HCT116 (cell line): ENCODE measurements around the gene GALNT17. TPM values are rescaled to one million over a fixed set of nuclear protein-coding genes. Genes with fewer than 3 reads are reported as not detected.

Experiments
- ATAC-seq: fragments of 200-7000 bp; cut with Tn5 transposase; 2 replicates; pipeline ENCODE4 v1.9.1; 2020; ENCODE audit warnings: mild to moderate bottlenecking, moderate library complexity
- BruUV-seq: library from RNA; stranded (reverse); fragments of 400-500 nt; replicated peaks from 2 replicates; lab custom pipeline; 2021; lab: Mats Ljungman, UMichigan
- CTCF ChIA-PET: fragments of 300-600 bp; sonication (Branson Sonifier 250); formaldehyde crosslinking; loops from one replicate; lab custom pipeline; 2021; ENCODE audit warnings: antibody characterized with exemption; lab: Charles Lee
- POLR2A ChIA-PET: fragments of 300-600, 350-600 bp; sonication (Branson Sonifier 250); formaldehyde crosslinking; loops from one replicate; lab custom pipeline; 2021; ENCODE audit warnings: antibody characterized with exemption; lab: Charles Lee
- RAD21 ChIA-PET, 2 experiments: fragments of 300-600 bp; sonication (Branson Sonifier 250); formaldehyde crosslinking; loops; one replicate each; lab custom pipeline; 2023; ENCODE audit warnings: low total read pairs in 2 of 2; ENCODE audit not compliant: uncharacterized antibody in 2 of 2, unreplicated experiment in 2 of 2, low non-redundant PET in 1 of 2; lab: Charles Lee
- DNase-seq: peaks from one replicate; pipeline ENCODE4 v3.0.0-alpha.2; 2010; ENCODE audit warnings: low read depth, low spot score
- H2AFZ ChIP-seq: fragments of 200-600 bp; shearing (Covaris generic), sonication (generic); 2 replicates; pipeline ENCODE4 v1.6.1; 2017; ENCODE audit warnings: low read depth, mixed run types, mixed read lengths, antibody characterized with exemption, low read length; ENCODE audit not compliant: poor library complexity, severe bottlenecking
- H3K27ac ChIP-seq: 2 replicates; pipeline ENCODE4 v1.5.1; 2012; ENCODE audit warnings: low read depth, low read length
- H3K27me3 ChIP-seq: fragments of 200-600 bp; sonication (generic); 2 replicates; pipeline ENCODE4 v1.6.1; 2016; ENCODE audit warnings: mixed run types, low read length, mixed read lengths; ENCODE audit not compliant: insufficient read depth
- H3K36me3 ChIP-seq, 2 experiments: fragments of 200-500 bp in 1 of 2; fragments of 200-600 bp in 1 of 2; sonication (Bioruptor generic) in 1 of 2; sonication (generic) in 1 of 2; 2 replicates each; pipeline versions ENCODE4 v1.5.1 to v1.6.1; 2014 to 2016; ENCODE audit warnings: low read length in 2 of 2, inconsistent platforms in 1 of 2, mixed read lengths in 1 of 2, mixed run types in 1 of 2; ENCODE audit not compliant: insufficient read depth in 2 of 2, control insufficient read depth in 1 of 2
- H3K4me1 ChIP-seq, 2 experiments: fragments of 200-600 bp in 1 of 2; sonication (generic) in 1 of 2; 2 replicates each; pipeline versions ENCODE4 v1.5.1 to v1.6.1; 2012 to 2017; ENCODE audit warnings: low read length in 2 of 2, inconsistent platforms in 1 of 2, mild to moderate bottlenecking in 1 of 2, mixed read lengths in 1 of 2, mixed run types in 1 of 2, moderate library complexity in 1 of 2; ENCODE audit not compliant: insufficient read depth in 2 of 2, control insufficient read depth in 1 of 2
- H3K4me2 ChIP-seq: fragments of 200-600 bp; sonication (generic); 2 replicates; pipeline ENCODE4 v1.6.1; 2017; ENCODE audit warnings: mixed run types, low read length, mixed read lengths
- H3K4me3 ChIP-seq, 2 experiments: fragments of 200-600 bp in 1 of 2; sonication (generic) in 1 of 2; replicated peaks in 1 of 2; 2 replicates each; pipeline ENCODE4 v1.5.1; 2011 to 2016; ENCODE audit warnings: low read length in 2 of 2, control low read depth in 1 of 2, low read depth in 1 of 2, mild to moderate bottlenecking in 1 of 2, mixed read lengths in 1 of 2, mixed run types in 1 of 2
- H3K79me2 ChIP-seq: fragments of 200-600 bp; sonication (generic); 2 replicates; pipeline ENCODE4 v1.6.1; 2017; ENCODE audit warnings: mild to moderate bottlenecking, mixed run types, low read length, moderate library complexity, mixed read lengths; ENCODE audit not compliant: insufficient read depth
- H3K9ac ChIP-seq: fragments of 200-600 bp; sonication (generic); 2 replicates; pipeline ENCODE4 v1.6.1; 2016; ENCODE audit warnings: low read length, mixed read lengths
- H3K9me2 ChIP-seq: fragments of 200-600 bp; sonication (generic), shearing (Covaris generic); 2 replicates; pipeline ENCODE4 v1.6.1; 2017; ENCODE audit warnings: mixed run types, mild to moderate bottlenecking, moderate library complexity; ENCODE audit not compliant: insufficient read depth
- H3K9me3 ChIP-seq, 2 experiments: fragments of 200-500 bp in 1 of 2; fragments of 200-600 bp in 1 of 2; sonication (Bioruptor generic) in 1 of 2; sonication (generic) in 1 of 2; 2 replicates each; pipeline ENCODE4 v1.6.1; 2014 to 2017; ENCODE audit warnings: low read length in 2 of 2, mixed read lengths in 2 of 2, inconsistent platforms in 1 of 2, low read depth in 1 of 2, mild to moderate bottlenecking in 1 of 2, mixed run types in 1 of 2, moderate library complexity in 1 of 2; ENCODE audit not compliant: control insufficient read depth in 1 of 2, insufficient read depth in 1 of 2
- H4K20me1 ChIP-seq: fragments of 200-600 bp; sonication (generic), shearing (Covaris generic); 2 replicates; pipeline ENCODE4 v1.6.1; 2017; ENCODE audit warnings: mixed run types, mild to moderate bottlenecking, moderate library complexity; ENCODE audit not compliant: insufficient read depth
- CBX3 ChIP-seq: IDR thresholded peaks from 2 replicates; pipeline ENCODE4 v1.6.1; 2012; ENCODE audit warnings: low read depth
- CTCF ChIP-seq, 3 experiments: fragments of 200-600 bp in 1 of 3; sonication (generic) in 1 of 3; IDR thresholded peaks in 2 of 3; conservative IDR thresholded peaks in 1 of 3; 2 replicates each; pipeline ENCODE4 v1.5.1; 2012 to 2017; ENCODE audit warnings: low read depth in 2 of 3, low read length in 2 of 3, antibody characterized with exemption in 1 of 3, borderline replicate concordance in 1 of 3, control low read depth in 1 of 3, mild to moderate bottlenecking in 1 of 3, mixed read lengths in 1 of 3, mixed run types in 1 of 3, moderate library complexity in 1 of 3; ENCODE audit not compliant: insufficient read depth in 1 of 3
- EZH2phosphoT487 ChIP-seq: fragments of 200-600 bp; IDR thresholded peaks from 2 replicates; pipeline ENCODE4 v1.6.1; 2018; ENCODE audit warnings: antibody characterized with exemption, borderline replicate concordance
- POLR2AphosphoS5 ChIP-seq: IDR thresholded peaks from 2 replicates; pipeline ENCODE4 v1.6.1; 2011; ENCODE audit warnings: mild to moderate bottlenecking, low read depth, low read length, moderate library complexity
- SP1 ChIP-seq: IDR thresholded peaks from 2 replicates; pipeline ENCODE4 v1.6.1; 2012; ENCODE audit warnings: low read depth
- SRF ChIP-seq: IDR thresholded peaks from 2 replicates; pipeline ENCODE4 v1.6.1; 2012; ENCODE audit warnings: low read depth
- YY1 ChIP-seq: IDR thresholded peaks from 2 replicates; pipeline ENCODE4 v1.6.1; 2011; ENCODE audit warnings: low read length, low read depth, moderate library complexity, mild to moderate bottlenecking; ENCODE audit not compliant: insufficient replicate concordance; ENCODE audit errors: extremely low read depth
- ZFX ChIP-seq: fragments of 450-650 bp; IDR thresholded peaks from 2 replicates; pipeline ENCODE4 v1.6.1; 2017
- intact Hi-C: fragments of 100-400 bp; cut with micrococcal nuclease; formaldehyde crosslinking; loops from 2 replicates; pipeline ENCODE4 v1.10.0; 2022
- total RNA-seq: library from RNA; stranded (reverse); gene quantifications from one replicate; pipeline ENCODE4 v1.2.1, GENCODE V29; 2021; ENCODE audit not compliant: unreplicated experiment

Gene GALNT17
- total RNA-seq, 1 experiment from 2014 or later = not detected

- Histone ChIP-seq H3K4me2 (no peak overlapping the region), H2AFZ (no peak overlapping the region), H3K4me3 (no peak overlapping the region), H3K27ac (no peak overlapping the region), H3K36me3 (no peaks in the 10 kb centered on the region), H3K9ac (no peak overlapping the region), H4K20me1 (no peaks in the 10 kb centered on the region), H3K27me3 (no peaks in the 10 kb centered on the region), H3K9me2 (no peaks in the 10 kb centered on the region), H3K4me1 (no peaks in the 10 kb centered on the region), H3K79me2 (no peaks in the 10 kb centered on the region), H3K9me3 (peaks cover 3 to 12% of the 10 kb centered on the region in 2 experiments; a peak in 2 of 4 replicates)
- RAD21 ChIA-PET = no interaction called here
- intact Hi-C loops = no loop called here
- no TSS peak for BruUV-seq
- ATAC-seq (no peak), DNase-seq (no peak)
- TF ChIP-seq ZFX = no peak
- TF ChIP-seq YY1 = no peak
- no peak for TF ChIP-seq EZH2phosphoT487
- no peak for TF ChIP-seq CBX3
- TF ChIP-seq CTCF (IDR thresholded peaks at IDR 0.05 in 2 of 3, conservative IDR thresholded peaks at IDR 0.05 in 1 of 3; ENCODE audit: borderline replicate concordance in 1 of 3, insufficient read depth in 1 of 3, low read depth in 2 of 3, low read length in 2 of 3) = no peak
- no peak for TF ChIP-seq SRF
- TF ChIP-seq POLR2AphosphoS5 = no peak
- CTCF ChIA-PET = no interaction called here
- POLR2A ChIA-PET = no interaction called here
Observed at GRCh38 chr7:71165708-71166107, 33.8 kb downstream of the GALNT17 start.

GRCh38 chr7:71171476-71171875, 39.5 kb downstream of the GALNT17 start:
- H3K79me2 ChIP-seq = no peaks in the 10 kb centered on the region
- no peak overlapping the region for H3K4me3 ChIP-seq
- no peaks in the 10 kb centered on the region for H3K9me2 ChIP-seq
- DNase-seq (no peak), ATAC-seq (no peak)
- H3K4me2 ChIP-seq = no peak overlapping the region
- H3K4me1 ChIP-seq = no peaks in the 10 kb centered on the region
- intact Hi-C loops = no loop called here
- RAD21 ChIA-PET = no interaction called here
- CTCF ChIA-PET = no interaction called here
- H3K27ac ChIP-seq = no peak overlapping the region
- H3K36me3 ChIP-seq = no peaks in the 10 kb centered on the region
- H3K9ac ChIP-seq = no peak overlapping the region
- no peaks in the 10 kb centered on the region for H3K27me3 ChIP-seq
- POLR2A ChIA-PET = no interaction called here
- H2AFZ ChIP-seq = no peak overlapping the region
- BruUV-seq = no TSS peak
- H4K20me1 ChIP-seq = no peaks in the 10 kb centered on the region
- no peak for TF ChIP-seq SP1
- peaks cover 5 to 17% of the 10 kb centered on the region in 2 experiments; a peak in 2 of 4 replicates for H3K9me3 ChIP-seq
